Right renal cortex interstitium (tissue), 3 donors: ENCODE data around the gene NTF3. TPM values are rescaled to one million over a fixed set of nuclear protein-coding genes. Genes with fewer than 3 reads are reported as not detected.

ENCODE experiments used
- DNase-seq, 3 donors: peaks; one replicate each; pipeline ENCODE4 v3.0.0-alpha.2; 2013; ENCODE audit warnings: low read depth in 3 of 3, low spot score in 2 of 3
- polyA plus RNA-seq, 3 donors: library from polyadenylated mRNA; unstranded; fragments of 120-200 nt; gene quantifications; one replicate each; pipeline ENCODE4 v1.2.1, GENCODE V29; 2013; ENCODE audit not compliant: insufficient read length in 3 of 3

Gene NTF3
- polyA plus RNA-seq, 3 donors, result 4.3 to 5.4 (median 4.7) TPM

DNA sequence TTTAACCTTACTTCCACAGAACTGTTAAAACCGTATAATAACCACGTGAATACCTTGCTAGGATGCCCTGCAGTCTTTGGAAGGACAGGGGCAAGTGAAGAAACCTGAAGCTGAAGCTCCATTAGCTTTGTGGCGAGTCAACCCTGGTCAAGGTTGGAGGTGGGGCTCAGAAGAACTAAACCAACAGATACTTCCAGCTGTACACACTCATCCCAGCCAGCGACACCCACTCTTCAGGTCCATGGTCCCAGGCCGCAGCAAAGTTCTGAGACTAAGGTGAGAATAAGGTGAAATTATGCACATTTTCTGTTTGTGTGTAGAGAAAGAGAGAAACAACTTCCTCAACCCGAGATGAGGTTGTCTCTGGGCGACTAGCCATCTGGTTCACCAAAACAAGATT lies 77.6 kb downstream of the NTF3 start:
- no peak for DNase-seq

DNA sequence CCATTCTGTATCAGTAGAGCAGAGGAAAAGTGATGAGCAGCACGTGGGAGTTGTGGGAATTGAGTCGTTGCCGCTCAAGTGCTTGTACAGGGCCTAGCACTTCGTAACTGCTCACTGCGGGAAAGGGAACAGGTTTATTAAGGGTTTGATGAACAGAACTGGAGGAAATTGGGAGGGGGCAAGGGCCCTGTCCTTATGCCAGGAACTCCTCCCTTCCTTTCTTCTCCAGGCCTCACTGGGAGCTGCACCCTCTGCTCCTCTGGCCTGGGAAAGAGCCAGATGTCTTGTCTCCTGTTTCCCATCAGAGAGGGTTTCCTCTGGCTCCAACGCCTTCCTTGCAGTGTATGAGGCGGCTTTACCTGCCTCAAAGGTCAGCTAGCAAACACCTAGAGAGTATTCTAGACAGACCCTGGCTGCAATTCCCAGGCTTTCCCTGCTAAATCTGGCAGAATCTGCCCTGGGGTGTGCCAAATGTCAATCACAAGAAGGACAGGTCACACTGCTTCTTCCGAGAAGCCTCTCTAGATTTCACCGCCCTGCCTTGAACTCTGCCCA lies 78.4 kb downstream of the NTF3 start:
- DNase-seq, result no peak

DNA sequence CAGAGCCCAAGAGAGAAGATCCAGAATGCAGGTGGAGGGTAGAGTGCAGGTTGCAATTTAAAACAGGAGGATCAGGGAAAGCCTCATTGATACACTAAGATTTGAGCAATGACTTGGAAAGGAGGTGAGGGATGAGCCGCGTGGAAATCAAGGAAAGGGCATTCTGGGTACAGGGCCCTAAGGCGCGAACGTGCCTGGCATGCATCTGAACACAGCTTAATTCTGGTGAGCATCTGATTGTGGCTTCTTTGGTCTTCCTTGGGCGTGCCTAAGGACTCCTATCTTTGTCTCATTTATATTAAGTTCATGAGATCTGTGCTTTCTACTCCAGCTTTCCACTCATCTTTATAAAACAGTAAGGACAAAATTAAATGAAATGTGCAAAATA lies 79.3 kb downstream of the NTF3 start:
- DNase-seq, result no peak

DNA sequence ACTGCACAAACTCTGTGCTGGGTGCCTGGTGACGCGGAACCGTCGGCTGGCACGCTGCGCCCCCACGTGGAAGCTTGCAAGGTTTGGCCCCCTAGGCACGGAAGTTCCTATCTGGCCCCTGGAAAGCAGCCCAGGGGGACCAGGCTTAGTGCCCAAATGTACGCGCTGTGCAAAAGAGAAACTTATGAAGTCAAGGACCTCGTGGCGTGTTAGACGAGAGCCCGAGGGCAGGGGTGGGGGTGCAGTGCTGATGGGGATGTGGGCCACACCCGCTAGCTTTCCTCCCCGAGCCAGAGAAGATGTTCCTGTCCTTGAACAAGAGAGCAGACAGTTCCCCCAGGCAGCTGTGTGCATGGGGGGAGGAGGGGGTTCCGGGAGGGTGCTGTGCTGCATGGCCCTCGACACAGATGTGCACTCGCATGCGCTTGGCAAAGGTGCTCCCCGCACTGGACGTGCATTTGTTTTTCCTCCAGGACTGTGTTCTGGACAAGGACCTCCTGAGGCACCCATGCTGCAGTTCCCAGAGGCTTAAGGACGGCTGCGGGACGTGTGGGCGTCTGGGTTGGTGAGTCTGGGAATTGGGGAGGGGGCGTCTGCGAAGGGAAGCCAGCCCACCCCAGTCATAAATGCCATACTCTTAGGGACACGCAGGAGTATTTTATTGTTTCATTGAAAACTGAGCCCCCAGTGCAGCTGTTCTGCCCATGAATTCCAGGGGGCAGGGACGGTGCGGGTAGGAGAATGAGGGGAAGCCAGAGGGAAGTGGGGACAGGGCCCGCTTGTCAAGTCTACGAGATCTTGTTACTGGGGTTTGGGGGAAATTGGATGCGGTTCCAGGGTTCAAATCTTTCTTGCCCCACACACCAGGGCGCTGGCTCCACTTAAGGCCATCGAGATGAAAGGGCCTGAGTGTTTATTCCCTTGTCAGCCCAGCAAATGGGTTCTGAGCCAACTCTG lies 80.0 kb downstream of the NTF3 start:
- DNase-seq, result no peak

DNA sequence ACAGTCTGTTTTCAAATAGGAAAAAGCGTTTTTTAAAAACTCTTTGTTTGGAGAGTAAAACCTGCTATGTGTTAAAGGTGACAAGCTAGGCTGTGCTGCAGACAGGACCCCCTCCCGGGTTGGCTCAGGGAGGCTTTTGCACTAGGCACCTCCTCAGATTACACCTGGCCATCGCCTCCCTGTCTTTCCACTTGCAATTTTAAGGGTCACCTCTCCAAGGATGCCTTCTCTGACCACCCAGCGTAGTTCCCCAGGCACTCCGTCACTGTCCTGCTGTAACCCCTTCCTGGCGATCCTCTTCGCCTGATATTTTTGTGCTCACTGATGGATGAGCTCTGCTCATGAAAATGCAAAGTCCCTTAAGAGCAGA lies 80.7 kb downstream of the NTF3 start:
- DNase-seq, result no peak

DNA sequence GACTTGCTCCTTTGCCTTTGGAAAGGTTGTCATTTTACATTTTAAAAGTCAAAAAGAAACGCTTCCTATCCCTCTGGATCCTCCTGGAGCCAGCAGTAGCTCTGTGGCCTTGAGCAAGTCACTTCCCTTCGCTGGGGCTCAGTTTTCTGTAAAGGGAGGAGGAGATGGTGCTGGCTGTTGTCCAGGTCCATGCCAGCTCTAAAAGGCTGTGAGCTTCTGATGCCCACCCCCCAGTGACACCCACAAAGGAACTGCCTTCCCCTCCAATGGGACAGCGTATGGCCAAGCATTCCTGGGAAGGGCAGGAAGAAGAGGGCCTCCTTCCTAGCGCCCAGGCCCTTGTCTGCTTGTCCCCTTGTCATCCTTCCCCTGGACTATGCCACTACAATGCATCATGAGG lies 81.5 kb downstream of the NTF3 start:
- DNase-seq, result no peak

DNA sequence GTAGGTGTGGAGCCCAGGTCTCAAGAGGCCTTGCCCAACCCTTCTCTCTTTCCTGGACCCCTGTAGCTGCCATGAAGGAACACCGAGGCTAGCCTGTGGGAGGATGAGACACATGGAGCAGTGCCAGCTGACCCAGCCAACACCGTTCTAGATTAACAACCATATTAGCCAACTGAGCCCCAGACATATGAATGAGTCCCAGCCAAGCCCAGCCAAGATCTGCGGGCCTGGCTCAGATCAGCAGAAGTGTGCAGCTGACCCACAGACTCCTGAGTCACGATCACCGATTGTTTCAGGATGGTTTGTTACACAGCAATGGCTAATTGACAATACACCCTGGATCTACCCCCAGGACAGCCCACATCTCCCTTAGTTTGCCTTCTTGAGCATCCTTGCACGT lies 82.1 kb downstream of the NTF3 start:
- DNase-seq, result no peak

DNA sequence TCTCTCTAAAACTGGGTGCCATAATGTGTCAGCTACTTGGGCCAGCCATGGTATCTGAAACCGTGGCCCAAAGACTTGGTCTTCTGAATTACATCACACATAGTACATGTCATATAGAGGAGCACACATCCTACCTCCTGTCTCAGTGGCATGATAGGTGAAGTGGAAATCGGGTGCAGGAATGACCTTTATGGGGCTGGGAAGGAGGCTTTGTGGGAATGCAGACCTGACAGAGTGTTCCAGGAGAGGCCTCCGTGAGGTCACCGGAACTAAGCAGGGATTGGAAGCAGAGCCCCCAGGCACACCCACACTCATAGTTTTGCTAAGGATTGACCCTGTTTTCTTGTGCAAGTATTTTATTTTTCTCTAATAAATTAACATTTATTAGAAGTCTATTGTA lies 82.6 kb downstream of the NTF3 start:
- no peak for DNase-seq

DNA sequence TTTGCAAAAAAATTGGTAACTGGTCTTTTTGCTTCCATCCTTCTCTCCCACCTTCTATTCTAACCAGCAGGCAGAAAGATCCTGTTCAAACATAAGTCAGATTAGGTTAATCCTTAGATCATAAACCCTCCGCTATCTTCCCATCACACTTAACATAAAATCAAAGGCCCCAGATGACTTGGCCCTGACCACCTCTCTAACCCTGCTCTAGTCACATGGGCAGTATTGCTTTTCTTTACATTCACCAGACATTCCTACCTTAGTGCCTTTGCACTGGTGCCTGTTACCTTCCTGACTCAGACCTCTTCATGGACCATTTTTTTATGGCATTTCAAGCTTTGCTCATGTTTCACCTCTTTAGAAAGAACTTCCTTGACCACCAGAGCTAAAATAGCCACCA lies 83.5 kb downstream of the NTF3 start:
- no peak for DNase-seq

DNA sequence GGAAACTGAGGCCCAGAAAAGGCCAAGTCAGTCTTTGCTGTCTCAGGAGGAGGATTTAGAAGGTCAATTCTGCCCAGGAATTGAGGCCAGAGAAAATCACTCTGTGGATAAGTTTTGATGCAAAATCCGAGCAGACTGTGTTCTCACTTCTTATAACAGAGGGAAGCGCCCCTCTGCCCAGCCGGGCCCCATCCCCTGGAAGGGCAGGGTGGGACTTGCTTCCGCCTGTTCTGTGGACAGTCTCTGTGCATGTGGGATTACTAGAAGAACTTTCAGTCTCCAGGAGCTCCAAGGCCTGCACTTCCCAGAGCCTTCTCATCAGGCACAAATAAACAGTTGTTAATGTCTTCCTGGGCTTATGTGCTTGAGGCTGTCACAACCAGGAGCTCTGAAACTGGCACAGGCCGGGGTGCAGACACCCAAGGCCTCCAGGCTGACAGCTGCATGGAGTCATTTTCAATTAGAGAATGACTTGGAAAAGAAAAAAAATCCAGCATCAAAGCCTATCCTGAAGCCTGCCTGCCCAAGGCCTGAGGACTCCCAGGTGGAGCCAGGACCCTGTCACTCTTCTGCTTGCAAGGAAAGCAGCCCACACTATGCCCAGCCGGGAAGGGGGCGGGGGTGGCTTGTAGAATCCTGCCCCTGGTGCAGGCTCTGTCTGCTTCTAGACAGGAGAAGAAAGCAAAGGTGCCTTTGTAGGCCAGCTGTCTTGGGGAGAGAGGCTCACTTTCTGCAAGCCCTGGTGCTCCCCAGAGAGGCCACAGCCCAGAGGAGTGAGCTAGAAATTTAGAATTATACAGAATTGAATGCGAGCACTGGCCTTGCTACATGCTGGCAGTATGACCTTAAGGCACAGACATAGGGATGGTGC lies 84.7 kb downstream of the NTF3 start:
- DNase-seq, result no peak

DNA sequence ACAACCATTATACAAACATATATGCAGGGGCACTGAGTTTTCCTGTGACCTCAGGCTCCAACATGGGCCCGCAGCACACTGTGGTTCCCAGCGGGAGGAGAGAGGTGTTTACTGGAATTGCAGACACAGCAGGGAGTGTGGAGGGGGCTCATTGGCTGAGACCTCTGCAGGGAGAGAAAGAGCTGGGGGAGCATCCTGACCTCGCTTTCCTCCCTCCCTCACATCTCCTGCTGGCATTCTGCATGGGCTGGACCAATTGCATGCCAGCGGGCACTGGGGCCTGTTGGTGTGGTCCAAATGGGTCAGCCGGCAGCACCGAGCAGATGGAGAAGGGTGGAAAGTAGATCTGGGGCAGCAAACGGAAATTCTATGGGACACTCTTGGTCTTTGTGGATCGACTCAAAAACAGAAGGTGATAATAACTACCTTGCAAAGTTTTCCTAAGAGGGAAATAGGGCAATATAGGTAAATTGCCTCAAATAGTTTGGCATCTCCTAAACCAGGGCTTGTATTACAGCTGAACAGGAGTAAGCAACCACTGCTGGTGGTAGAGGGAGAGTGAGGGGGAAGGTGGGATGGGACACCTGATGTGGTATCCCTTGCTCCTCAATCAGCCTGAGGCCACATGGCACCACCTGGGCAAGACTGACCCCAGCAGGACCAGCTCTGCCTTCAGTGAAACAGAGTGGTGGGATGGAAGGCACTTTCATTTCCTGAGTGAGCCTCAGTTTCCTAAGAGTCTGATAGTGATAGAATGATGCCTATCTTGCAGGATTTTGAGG lies 86.9 kb downstream of the NTF3 start:
- DNase-seq, result no peak

DNA sequence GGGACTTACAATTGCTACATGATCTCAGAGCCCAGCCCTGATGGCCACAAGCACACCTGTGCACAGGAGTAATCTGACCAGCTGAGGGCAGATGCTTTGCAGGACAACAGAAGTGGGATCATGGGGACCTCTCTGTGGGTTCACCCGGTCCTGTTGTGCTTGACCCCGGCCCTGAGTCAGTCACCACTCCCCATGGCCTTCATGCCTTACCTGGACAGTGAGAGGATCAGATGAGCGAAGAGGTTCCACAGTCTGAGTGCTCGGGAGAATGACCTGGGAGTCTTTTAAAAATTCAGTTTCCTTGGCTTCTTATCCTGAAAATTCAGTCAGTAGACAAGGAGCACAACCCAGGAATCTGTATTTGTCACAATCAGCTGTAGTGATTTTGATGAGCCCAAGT lies 88.1 kb downstream of the NTF3 start:
- no peak for DNase-seq

DNA sequence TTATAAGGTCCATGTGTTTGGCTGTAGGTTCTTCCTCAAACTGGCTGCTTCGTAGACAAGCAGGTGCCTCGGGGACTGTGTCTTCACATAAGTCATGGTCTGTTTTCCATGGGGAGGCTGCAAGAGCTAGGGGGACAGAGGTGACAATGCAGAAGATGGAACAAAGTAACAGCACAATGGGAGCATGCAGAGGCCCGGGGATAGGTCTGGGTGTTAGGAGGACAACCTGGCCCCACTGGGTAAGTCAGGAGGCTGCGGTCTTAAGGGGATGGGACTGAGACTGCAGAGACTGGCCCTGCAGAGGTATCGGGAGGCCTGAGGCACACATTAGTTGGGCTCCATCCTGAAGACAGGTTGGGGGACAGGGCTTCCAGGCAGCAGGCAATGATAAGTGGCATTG lies 88.9 kb downstream of the NTF3 start:
- DNase-seq, result no peak

DNA sequence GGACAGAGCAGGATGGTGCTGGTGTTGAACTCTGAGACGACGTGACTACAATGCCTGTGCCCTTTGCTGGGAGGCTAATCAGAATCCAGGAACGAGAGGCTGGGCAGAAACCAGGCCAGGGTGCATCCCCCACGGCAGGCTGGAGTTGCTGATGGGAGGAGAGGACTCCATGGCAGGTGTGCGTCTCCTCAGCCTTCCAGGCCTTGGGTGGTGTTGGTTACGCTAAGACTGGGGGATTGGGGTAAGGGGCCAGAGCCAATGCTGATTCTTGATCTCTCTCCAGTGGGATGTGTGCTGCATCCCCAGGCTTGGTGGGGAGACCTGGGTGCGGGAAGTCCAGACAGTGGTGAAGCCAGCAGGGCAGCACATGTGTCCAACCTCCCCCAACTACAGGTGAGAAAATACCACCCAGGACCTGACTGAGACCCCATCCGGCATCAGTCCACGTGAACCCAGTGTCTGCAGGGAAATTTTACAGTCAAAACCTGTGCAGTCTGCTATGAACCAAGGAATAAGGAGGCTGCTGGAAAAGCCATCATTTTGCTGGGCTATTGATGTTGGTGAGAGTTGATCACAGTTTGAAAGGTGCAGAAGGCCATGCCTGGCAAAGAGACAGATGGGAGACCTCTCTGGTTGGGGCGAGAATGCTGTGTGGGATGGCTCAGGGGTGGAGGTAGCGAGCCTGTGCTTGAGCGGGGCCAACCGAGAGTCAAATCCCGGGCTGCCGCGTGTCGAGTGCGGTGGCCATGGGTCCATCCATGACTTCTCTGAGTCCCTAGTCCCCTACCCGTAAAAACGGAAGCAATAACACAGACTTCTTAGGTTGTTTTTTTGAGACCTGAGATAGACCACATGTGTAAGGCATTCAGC lies 89.8 kb downstream of the NTF3 start:
- no peak for DNase-seq

DNA sequence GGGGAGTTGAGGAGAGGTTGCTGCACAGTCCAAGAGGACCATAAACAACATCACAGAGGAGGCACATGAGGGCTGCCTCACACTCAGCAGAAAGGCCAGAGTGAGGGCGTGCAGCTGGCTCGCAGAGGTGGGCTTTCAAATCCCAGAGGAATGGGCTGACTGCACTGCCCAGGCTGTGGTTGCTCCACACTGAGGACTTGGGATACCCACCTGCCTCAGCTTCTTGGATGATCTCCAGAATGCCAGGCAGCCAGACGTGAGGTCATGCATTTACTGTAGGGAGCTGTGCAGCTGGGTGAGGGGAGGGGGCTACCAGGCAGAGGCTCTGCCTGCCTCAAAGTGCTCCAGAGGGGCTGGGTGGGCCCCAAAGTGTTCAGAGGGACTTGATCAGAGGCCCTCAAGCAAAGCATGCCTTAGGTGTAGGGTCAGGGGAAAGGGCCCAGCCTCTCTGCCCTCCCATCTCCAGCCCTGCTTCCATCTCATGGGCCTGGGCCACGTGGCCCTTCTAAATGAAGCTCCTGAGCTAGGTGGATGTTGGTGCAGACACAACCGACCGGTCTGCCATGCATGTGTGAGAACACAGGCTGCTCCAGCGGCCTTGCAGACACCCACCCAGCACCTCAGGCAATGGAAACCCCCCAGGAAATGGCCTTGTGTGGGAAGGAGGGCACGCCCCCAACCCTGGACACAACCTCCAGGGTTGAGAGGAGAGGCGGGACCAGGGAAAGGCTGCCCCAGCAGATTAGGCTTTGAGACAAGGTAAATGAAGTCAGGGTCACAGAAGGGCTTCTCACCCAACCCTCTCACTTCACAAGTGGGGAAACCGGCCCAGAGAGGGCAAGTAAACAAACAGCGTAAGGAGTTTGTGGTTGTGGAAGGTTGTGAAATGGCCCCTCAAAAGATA lies 90.8 kb downstream of the NTF3 start:
- no peak for DNase-seq

DNA sequence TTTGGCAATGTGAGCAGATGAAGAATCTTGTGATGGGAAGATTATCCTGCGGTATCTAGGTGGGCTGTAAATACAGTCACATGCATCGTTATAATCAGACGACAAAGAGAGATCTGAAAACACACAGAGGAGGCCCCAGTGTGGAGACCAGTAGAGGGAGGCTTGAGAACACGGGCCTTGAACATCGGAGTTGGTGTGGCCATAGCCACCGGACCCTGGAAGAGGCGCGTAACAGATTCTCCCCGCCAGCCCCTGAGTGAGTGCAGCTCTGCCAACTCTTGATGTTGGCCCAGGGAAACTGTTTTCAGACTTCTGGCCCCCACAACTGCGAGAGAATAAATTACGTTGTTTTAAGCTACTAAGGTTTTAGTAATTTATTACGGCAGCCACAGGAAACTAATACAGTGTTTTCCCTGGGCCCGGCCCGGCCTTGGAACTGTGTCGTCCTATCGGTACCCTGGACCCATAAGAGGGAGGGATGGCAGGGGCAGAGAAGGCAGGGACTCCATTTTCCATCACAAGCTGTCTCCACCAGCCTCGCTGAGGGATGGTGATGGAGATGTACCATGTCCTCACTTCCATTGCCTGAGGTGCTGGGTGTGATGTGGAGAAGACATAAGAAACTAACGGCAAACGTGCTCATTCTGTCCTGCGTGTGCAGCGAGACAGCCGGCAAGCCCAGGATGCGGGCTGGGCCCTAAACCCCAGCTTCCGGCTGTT lies 91.6 kb downstream of the NTF3 start:
- DNase-seq, result no peak

DNA sequence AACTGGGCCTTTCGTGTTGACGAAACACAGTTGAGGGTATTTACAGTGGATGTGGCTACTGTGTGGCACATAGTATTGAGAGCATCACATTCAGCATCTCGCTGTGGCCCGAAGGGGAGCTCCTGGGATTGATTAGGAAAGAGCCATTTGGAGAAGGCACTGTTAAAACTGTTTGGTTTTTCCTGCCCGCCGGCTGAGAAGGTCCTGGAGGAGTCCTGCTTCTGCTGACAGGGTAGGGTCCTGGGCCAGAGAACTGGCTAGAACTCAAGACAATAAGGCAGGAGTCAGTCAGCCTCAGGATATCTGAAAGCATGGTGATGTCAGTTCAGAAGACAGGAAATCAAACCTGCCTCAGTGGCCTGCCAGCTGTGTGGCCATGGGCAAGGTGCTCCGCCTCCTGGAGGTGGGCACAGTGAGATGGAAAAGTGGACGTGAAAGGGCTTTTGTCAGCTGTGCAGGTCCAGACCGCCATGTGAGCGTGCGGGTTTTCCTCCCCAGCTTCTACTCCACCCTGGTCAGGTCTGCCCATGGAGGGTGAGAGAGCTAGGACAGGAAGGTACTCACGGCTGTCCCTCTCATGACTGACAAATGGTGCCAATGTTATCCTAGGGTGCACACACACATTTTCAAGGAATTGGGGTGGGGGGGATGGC lies 92.3 kb downstream of the NTF3 start:
- DNase-seq, result no peak
